Duodenal mucosa (tissue), 2 donors: ENCODE data around the gene PNMA6E.
"Not testable (repeated sequence)": the region's sequence is repeated elsewhere in the genome, so short reads cannot be mapped to it uniquely, and the experiment has no call there.

Experiments used
- H3K27ac ChIP-seq: one replicate; pipeline ENCODE4 v1.7.0; 2013; ENCODE audit warnings: low read depth, low read length
- H3K27me3 ChIP-seq, 2 donors: one replicate each; pipeline ENCODE4 v1.7.0; 2013; ENCODE audit warnings: low read length in 2 of 2, control low read depth in 1 of 2; ENCODE audit not compliant: insufficient read depth in 2 of 2, control insufficient read depth in 1 of 2
- H3K36me3 ChIP-seq, 2 donors: one replicate each; pipeline ENCODE4 v1.7.0; 2013; ENCODE audit warnings: low read length in 2 of 2, control low read depth in 1 of 2; ENCODE audit not compliant: insufficient read depth in 2 of 2, control insufficient read depth in 1 of 2
- H3K4me1 ChIP-seq, 2 donors: one replicate each; pipeline ENCODE4 v1.7.0; 2013; ENCODE audit warnings: low read length in 2 of 2, control low read depth in 1 of 2; ENCODE audit not compliant: insufficient read depth in 2 of 2, control insufficient read depth in 1 of 2
- H3K4me3 ChIP-seq, 2 donors: one replicate each; pipeline ENCODE4 v1.7.0; 2013; ENCODE audit warnings: low read length in 2 of 2, low read depth in 1 of 2
- H3K9ac ChIP-seq, 2 donors: one replicate each; pipeline ENCODE4 v1.7.0; 2013; ENCODE audit warnings: low read length in 2 of 2, low read depth in 1 of 2
- H3K9me3 ChIP-seq, 2 donors: one replicate each; pipeline ENCODE4 v1.7.0; 2013; ENCODE audit warnings: low read length in 2 of 2, control low read depth in 1 of 2; ENCODE audit not compliant: control insufficient read depth in 1 of 2

Gene PNMA6E

GRCh38 chrX:153408221-153408721 is 7.1 kb upstream of the PNMA6E start:
- Histone ChIP-seq H3K4me3 (no peak overlapping the region), H3K36me3 (no peaks in the 10 kb centered on the region), H3K9ac (no peak overlapping the region), H3K4me1 (peaks cover 0 to 6% of the 10 kb centered on the region in 2 donors), H3K9me3 (no peaks in the 10 kb centered on the region), H3K27me3 (peaks cover 0 to 10% of the 10 kb centered on the region in 2 donors), H3K27ac (no peak overlapping the region)

- H3K4me1 ChIP-seq: peaks cover 0 to 6% of the 10 kb centered on the region in 2 donors
- no peak overlapping the region for H3K27ac ChIP-seq
- no peak overlapping the region for H3K4me3 ChIP-seq
- peaks cover 0 to 10% of the 10 kb centered on the region in 2 donors for H3K27me3 ChIP-seq
- H3K36me3 ChIP-seq: no peaks in the 10 kb centered on the region
- H3K9ac ChIP-seq: no peak overlapping the region
- no peaks in the 10 kb centered on the region for H3K9me3 ChIP-seq
These were observed 6.6 kb upstream of the PNMA6E start for GRCh38 chrX:153407736-153408135.

- Histone ChIP-seq H3K9ac (no peak overlapping the region), H3K4me3 (no peak overlapping the region), H3K27me3 (peaks cover 0 to 3% of the 10 kb centered on the region in 2 donors), H3K27ac (no peak overlapping the region), H3K9me3 (no peaks in the 10 kb centered on the region), H3K36me3 (no peaks in the 10 kb centered on the region), H3K4me1 (peaks cover 0 to 2% of the 10 kb centered on the region in 2 donors)
These were observed 5.8 kb upstream of the PNMA6E start for GRCh38 chrX:153406903-153407302.

- Histone ChIP-seq H3K9ac (no peak overlapping the region), H3K36me3 (no peaks in the 10 kb centered on the region), H3K27me3 (no peaks in the 10 kb centered on the region), H3K9me3 (no peaks in the 10 kb centered on the region), H3K4me1 (no peaks in the 10 kb centered on the region), H3K27ac (no peak overlapping the region), H3K4me3 (no peak overlapping the region)
These were observed 4.9 kb upstream of the PNMA6E start for GRCh38 chrX:153406011-153406410.

- Histone ChIP-seq H3K9ac (no peak overlapping the region), H3K36me3 (no peaks in the 10 kb centered on the region), H3K4me3 (no peak overlapping the region), H3K27ac (no peak overlapping the region), H3K4me1 (no peaks in the 10 kb centered on the region), H3K27me3 (no peaks in the 10 kb centered on the region), H3K9me3 (no peaks in the 10 kb centered on the region)
These were observed 4.3 kb upstream of the PNMA6E start for GRCh38 chrX:153405426-153405825.

- H3K9ac ChIP-seq, H3K4me1 ChIP-seq, H3K27me3 ChIP-seq, H3K4me3 ChIP-seq, H3K36me3 ChIP-seq, H3K27ac ChIP-seq, H3K9me3 ChIP-seq: not testable (repeated sequence)
These were observed 3.2 kb upstream of the PNMA6E start for GRCh38 chrX:153404333-153404732.

- Histone ChIP-seq H3K27ac (no peak overlapping the region), H3K9ac (no peak overlapping the region), H3K4me1 (no peaks in the 10 kb centered on the region), H3K4me3 (no peak overlapping the region), H3K9me3 (no peaks in the 10 kb centered on the region), H3K36me3 (no peaks in the 10 kb centered on the region), H3K27me3 (no peaks in the 10 kb centered on the region)
These were observed 711 bp downstream of the PNMA6E start for GRCh38 chrX:153400146-153401132.

GRCh38 chrX:153398275-153398960 is 2.7 kb downstream of the PNMA6E start:
- no peak overlapping the region for H3K4me3 ChIP-seq
- H3K36me3 ChIP-seq: no peaks in the 10 kb centered on the region
- no peak overlapping the region for H3K9ac ChIP-seq
- H3K27ac ChIP-seq: no peak overlapping the region
- no peaks in the 10 kb centered on the region for H3K4me1 ChIP-seq
- H3K27me3 ChIP-seq: no peaks in the 10 kb centered on the region
- H3K9me3 ChIP-seq: no peaks in the 10 kb centered on the region

- Histone ChIP-seq H3K4me1 (no peaks in the 10 kb centered on the region), H3K27ac (no peak overlapping the region), H3K9me3 (no peaks in the 10 kb centered on the region), H3K9ac (no peak overlapping the region), H3K27me3 (no peaks in the 10 kb centered on the region), H3K4me3 (no peak overlapping the region), H3K36me3 (no peaks in the 10 kb centered on the region)
These were observed 3.7 kb downstream of the PNMA6E start for GRCh38 chrX:153397256-153397960.
